ENCODE measurements around the gene ARID3B. TPM values are rescaled to one million over a fixed set of nuclear protein-coding genes. Genes with fewer than 3 reads are reported as not detected.
A peak's percentile ranks its signal among the peaks of the same experiment; 100 is the strongest.

Gene ARID3B
- total RNA-seq, 1 donor, result 3.6 TPM

DNA sequence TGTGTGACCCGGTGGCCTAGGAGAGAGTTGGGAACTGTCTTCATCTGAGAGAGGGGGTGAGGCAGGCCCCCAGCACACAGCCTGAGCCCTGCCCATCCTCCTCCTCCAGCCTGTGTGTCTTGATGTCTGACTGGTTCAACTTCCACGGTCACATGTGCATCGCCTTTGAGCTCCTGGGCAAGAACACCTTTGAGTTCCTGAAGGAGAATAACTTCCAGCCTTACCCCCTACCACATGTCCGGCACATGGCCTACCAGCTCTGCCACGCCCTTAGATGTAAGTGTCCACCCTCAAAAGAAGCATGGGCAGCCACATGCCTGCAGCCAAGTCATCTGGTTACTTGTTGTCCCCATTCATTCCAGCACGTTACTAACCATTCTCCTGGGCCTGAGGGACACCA lies 84.7 kb downstream of the ARID3B start:
- H3K27me3 ChIP-seq (ENCODE audit: insufficient read depth, low read length), result no peaks in the 10 kb centered on the region
- peaks cover 43% of the 10 kb centered on the region for H3K79me2 ChIP-seq (ENCODE audit: insufficient read depth, low read length)
- no peak overlapping the region for H3K4me3 ChIP-seq (ENCODE audit: insufficient read depth, low read length)
- no peaks in the 10 kb centered on the region for H3K9me3 ChIP-seq (ENCODE audit: low read depth, low read length)
- no peak overlapping the region for H2AFZ ChIP-seq (ENCODE audit: low read length)
- H3K27ac ChIP-seq (ENCODE audit: low read depth, low read length), result no peak overlapping the region
- DNase-seq (ENCODE audit: insufficient read length, low spot score, missing footprints), result no peak
- H3K36me3 ChIP-seq (ENCODE audit: insufficient read depth, low read length), result peaks cover 96% of the 10 kb centered on the region
- no peak overlapping the region for H3K4me2 ChIP-seq (ENCODE audit: insufficient read depth, low read length)
- peaks cover 5% of the 10 kb centered on the region for H3K4me1 ChIP-seq (ENCODE audit: insufficient read depth, low read length)
- peaks cover 68% of the 10 kb centered on the region for H4K20me1 ChIP-seq (ENCODE audit: insufficient read depth, low read length)
- TF ChIP-seq, protein P1, sequence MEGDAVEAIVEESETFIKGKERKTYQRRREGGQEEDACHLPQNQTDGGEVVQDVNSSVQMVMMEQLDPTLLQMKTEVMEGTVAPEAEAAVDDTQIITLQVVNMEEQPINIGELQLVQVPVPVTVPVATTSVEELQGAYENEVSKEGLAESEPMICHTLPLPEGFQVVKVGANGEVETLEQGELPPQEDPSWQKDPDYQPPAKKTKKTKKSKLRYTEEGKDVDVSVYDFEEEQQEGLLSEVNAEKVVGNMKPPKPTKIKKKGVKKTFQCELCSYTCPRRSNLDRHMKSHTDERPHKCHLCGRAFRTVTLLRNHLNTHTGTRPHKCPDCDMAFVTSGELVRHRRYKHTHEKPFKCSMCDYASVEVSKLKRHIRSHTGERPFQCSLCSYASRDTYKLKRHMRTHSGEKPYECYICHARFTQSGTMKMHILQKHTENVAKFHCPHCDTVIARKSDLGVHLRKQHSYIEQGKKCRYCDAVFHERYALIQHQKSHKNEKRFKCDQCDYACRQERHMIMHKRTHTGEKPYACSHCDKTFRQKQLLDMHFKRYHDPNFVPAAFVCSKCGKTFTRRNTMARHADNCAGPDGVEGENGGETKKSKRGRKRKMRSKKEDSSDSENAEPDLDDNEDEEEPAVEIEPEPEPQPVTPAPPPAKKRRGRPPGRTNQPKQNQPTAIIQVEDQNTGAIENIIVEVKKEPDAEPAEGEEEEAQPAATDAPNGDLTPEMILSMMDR (IDR thresholded peaks at IDR 0.05; ENCODE audit: extremely low read depth, low read depth, low read length), result no peak

DNA sequence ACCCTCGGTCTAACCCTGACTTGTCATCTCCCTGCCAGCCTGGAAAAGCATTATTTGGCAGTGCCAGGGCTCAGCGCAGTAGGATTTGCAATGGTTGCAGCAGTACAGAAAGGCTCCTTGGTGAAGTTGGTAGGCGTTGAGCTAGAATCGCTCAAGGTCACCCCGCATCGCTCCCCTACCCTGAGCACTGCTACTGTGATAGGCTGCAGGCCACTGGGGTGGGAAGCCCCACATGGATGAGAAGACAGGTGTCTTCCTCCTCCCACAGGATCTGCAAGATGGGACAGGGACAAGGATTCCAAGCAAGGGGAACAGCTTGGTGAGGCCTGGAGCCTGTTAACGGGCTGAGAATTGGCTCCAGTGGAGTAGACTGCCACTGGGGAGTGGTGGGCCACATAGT lies 85.3 kb downstream of the ARID3B start:
- Histone ChIP-seq H3K27me3 (ENCODE audit: insufficient read depth, low read length) (no peaks in the 10 kb centered on the region), H3K4me3 (ENCODE audit: insufficient read depth, low read length) (no peak overlapping the region), H3K4me2 (ENCODE audit: insufficient read depth, low read length) (no peak overlapping the region), H4K20me1 (ENCODE audit: insufficient read depth, low read length) (peaks cover 67% of the 10 kb centered on the region), H3K79me2 (ENCODE audit: insufficient read depth, low read length) (peaks cover 39% of the 10 kb centered on the region), H3K36me3 (ENCODE audit: insufficient read depth, low read length) (peaks cover 94% of the 10 kb centered on the region), H2AFZ (ENCODE audit: low read length) (no peak overlapping the region), H3K4me1 (ENCODE audit: insufficient read depth, low read length) (peaks cover 5% of the 10 kb centered on the region), H3K27ac (ENCODE audit: low read depth, low read length) (no peak overlapping the region), H3K9me3 (ENCODE audit: low read depth, low read length) (no peaks in the 10 kb centered on the region)
- TF ChIP-seq, protein P1 (IDR thresholded peaks at IDR 0.05; ENCODE audit: extremely low read depth, low read depth, low read length), result no peak
- no peak for DNase-seq (ENCODE audit: insufficient read length, low spot score, missing footprints)

DNA sequence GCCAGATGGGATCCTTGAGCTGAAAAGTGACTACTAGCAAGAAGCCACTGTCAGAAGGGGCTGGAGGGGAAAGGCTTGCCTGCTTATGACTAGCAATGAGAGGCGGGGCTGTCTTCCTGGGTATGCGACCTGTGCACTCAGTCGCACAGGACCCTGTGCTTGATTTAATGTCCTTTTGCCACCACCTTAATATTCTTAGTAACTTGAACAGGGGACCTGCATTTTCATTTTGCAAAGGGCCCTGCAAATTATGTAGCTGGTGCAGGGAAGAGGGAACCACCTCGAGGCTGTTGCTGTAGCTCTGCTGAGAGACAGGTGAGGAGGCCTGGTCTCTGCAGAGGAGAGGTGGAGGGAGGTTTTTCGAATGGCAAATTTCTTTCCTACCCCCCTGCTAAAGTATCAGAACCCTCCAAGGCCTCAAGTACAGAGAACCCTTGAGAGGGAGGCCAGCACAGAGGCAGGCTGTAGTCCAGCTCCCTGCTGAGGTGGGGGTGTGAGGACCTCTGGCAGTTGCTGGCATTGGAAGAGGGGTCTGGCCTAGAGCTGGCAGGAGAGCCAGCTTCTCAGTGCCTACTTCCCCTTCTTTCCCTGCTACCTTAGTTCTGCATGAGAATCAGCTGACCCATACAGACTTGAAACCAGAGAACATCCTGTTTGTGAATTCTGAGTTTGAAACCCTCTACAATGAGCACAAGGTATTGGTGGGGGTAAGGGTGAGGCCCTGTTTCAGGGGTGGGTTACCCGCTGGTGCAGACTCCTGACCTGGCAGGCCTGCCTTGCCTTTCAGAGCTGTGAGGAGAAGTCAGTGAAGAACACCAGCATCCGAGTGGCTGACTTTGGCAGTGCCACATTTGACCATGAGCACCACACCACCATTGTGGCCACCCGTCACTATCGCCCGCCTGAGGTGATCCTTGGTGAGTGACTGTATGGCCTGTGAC lies 86.0 kb downstream of the ARID3B start:
- Histone ChIP-seq H3K4me3 (ENCODE audit: insufficient read depth, low read length) (no peak overlapping the region), H3K27ac (ENCODE audit: low read depth, low read length) (no peak overlapping the region), H3K36me3 (ENCODE audit: insufficient read depth, low read length) (peaks cover 89% of the 10 kb centered on the region), H2AFZ (ENCODE audit: low read length) (no peak overlapping the region), H3K4me2 (ENCODE audit: insufficient read depth, low read length) (no peak overlapping the region), H4K20me1 (ENCODE audit: insufficient read depth, low read length) (peaks cover 67% of the 10 kb centered on the region), H3K27me3 (ENCODE audit: insufficient read depth, low read length) (no peaks in the 10 kb centered on the region), H3K9me3 (ENCODE audit: low read depth, low read length) (no peaks in the 10 kb centered on the region), H3K79me2 (ENCODE audit: insufficient read depth, low read length) (peaks cover 32% of the 10 kb centered on the region), H3K4me1 (ENCODE audit: insufficient read depth, low read length) (peaks cover 5% of the 10 kb centered on the region)
- TF ChIP-seq, protein P1 (IDR thresholded peaks at IDR 0.05; ENCODE audit: extremely low read depth, low read depth, low read length), result no peak
- no peak for DNase-seq (ENCODE audit: insufficient read length, low spot score, missing footprints)

DNA sequence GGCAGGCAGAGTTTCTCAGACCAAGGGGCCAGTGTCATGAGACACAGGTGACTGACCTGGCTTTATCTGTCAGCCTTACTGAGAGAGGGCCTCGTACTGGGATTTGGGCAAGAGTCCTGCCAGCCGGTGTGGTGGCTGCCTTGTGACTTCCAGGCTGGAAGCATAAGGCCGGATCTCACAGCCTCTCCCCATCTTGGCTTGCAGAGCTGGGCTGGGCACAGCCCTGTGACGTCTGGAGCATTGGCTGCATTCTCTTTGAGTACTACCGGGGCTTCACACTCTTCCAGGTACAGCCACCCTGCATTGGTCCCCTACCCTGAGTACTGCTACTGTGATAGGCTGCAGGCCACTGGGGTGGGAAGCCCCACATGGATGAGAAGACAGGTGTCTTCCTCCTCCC lies 86.7 kb downstream of the ARID3B start:
- Histone ChIP-seq H3K36me3 (ENCODE audit: insufficient read depth, low read length) (peaks cover 82% of the 10 kb centered on the region), H3K4me1 (ENCODE audit: insufficient read depth, low read length) (peaks cover 5% of the 10 kb centered on the region), H2AFZ (ENCODE audit: low read length) (no peak overlapping the region), H4K20me1 (ENCODE audit: insufficient read depth, low read length) (peaks cover 63% of the 10 kb centered on the region), H3K27ac (ENCODE audit: low read depth, low read length) (no peak overlapping the region), H3K4me3 (ENCODE audit: insufficient read depth, low read length) (no peak overlapping the region), H3K4me2 (ENCODE audit: insufficient read depth, low read length) (no peak overlapping the region), H3K79me2 (ENCODE audit: insufficient read depth, low read length) (peaks cover 24% of the 10 kb centered on the region), H3K27me3 (ENCODE audit: insufficient read depth, low read length) (no peaks in the 10 kb centered on the region), H3K9me3 (ENCODE audit: low read depth, low read length) (no peaks in the 10 kb centered on the region)
- TF ChIP-seq, protein P1 (IDR thresholded peaks at IDR 0.05; ENCODE audit: extremely low read depth, low read depth, low read length), result no peak
- DNase-seq (ENCODE audit: insufficient read length, low spot score, missing footprints), result peak; percentile 21
